GM23338 (cell line): ENCODE measurements around the gene TRIM28.

Experiments used
- CREB1 ChIP-seq: fragments of 250-450 bp; sonication (Bioruptor Pico); IDR thresholded peaks from 2 replicates; pipeline ENCODE4 v1.5.0; 2020; ENCODE audit warnings: low read depth, mild to moderate bottlenecking, moderate library complexity
- CTCF ChIP-seq, 2 experiments: fragments of 200-600 bp in 1 of 2; sonication (generic) in 1 of 2; conservative IDR thresholded peaks; 2 replicates each; pipeline versions ENCODE4 v1.5.1 to v1.6.1; 2016 to 2017; ENCODE audit warnings: antibody characterized with exemption in 2 of 2, low read depth in 2 of 2, mild to moderate bottlenecking in 2 of 2, moderate library complexity in 1 of 2
- EZH2 ChIP-seq: fragments of 200-600 bp; sonication (generic); IDR thresholded peaks from one replicate; pipeline ENCODE4 v1.8.0; 2017; ENCODE audit warnings: antibody characterized with exemption, mild to moderate bottlenecking, low read depth; ENCODE audit not compliant: unreplicated experiment
- EZH2phosphoT487 ChIP-seq: fragments of 200-600 bp; sonication (generic); IDR thresholded peaks from one replicate; pipeline ENCODE4 v1.8.1; 2018; ENCODE audit warnings: antibody characterized with exemption; ENCODE audit not compliant: unreplicated experiment
- JUNB ChIP-seq: IDR thresholded peaks from one replicate; pipeline ENCODE4 v1.6.1; 2016; ENCODE audit warnings: antibody characterized with exemption; ENCODE audit not compliant: unreplicated experiment
- NANOG ChIP-seq: IDR thresholded peaks from 2 replicates; pipeline ENCODE4 v1.6.1; 2016; ENCODE audit warnings: antibody characterized with exemption, borderline replicate concordance
- POLR2AphosphoS5 ChIP-seq: IDR thresholded peaks from 2 replicates; pipeline ENCODE4 v1.6.1; 2016; ENCODE audit warnings: antibody characterized with exemption, low read depth
- REST ChIP-seq: IDR thresholded peaks from one replicate; pipeline ENCODE4 v1.6.1; 2018; ENCODE audit warnings: antibody characterized with exemption; ENCODE audit not compliant: unreplicated experiment
- STAT1 ChIP-seq: IDR thresholded peaks from one replicate; pipeline ENCODE4 v1.6.1; 2016; ENCODE audit warnings: antibody characterized with exemption; ENCODE audit not compliant: unreplicated experiment
- ZNF114 ChIP-seq: fragments of 250-450 bp; sonication (Bioruptor Pico); IDR thresholded peaks from 2 replicates; pipeline ENCODE4 v1.5.0; 2020; ENCODE audit warnings: mild to moderate bottlenecking, moderate library complexity
- ZNF331 ChIP-seq: fragments of 250-450 bp; sonication (Bioruptor Pico); IDR thresholded peaks from 2 replicates; pipeline ENCODE4 v1.5.0; 2020; ENCODE audit warnings: low read depth, mild to moderate bottlenecking, moderate library complexity
- ZNF462 ChIP-seq: fragments of 250-450 bp; sonication (Bioruptor Pico); IDR thresholded peaks from 2 replicates; pipeline ENCODE4 v1.5.0; 2020; ENCODE audit warnings: mild to moderate bottlenecking, moderate library complexity
- TF ChIP-seq, protein P1 (sequence below): IDR thresholded peaks from 2 replicates; pipeline ENCODE4 v1.6.1; 2016; ENCODE audit warnings: antibody characterized with exemption

GRCh38 chr19:58549664-58550361 is 5.9 kb downstream of the TRIM28 start:
- TF ChIP-seq EZH2 (no peak), CTCF (conservative IDR thresholded peaks at IDR 0.05; ENCODE audit: low read depth in 2 of 2) (no peak), POLR2AphosphoS5 (no peak), STAT1 (no peak), CREB1 (CRISPR knock-in tag) (no peak), REST (no peak), EZH2phosphoT487 (no peak), NANOG (no peak), ZNF462 (CRISPR knock-in tag) (no peak), JUNB (no peak), ZNF331 (CRISPR knock-in tag) (no peak), ZNF114 (CRISPR knock-in tag) (no peak)
- TF ChIP-seq, protein P1, sequence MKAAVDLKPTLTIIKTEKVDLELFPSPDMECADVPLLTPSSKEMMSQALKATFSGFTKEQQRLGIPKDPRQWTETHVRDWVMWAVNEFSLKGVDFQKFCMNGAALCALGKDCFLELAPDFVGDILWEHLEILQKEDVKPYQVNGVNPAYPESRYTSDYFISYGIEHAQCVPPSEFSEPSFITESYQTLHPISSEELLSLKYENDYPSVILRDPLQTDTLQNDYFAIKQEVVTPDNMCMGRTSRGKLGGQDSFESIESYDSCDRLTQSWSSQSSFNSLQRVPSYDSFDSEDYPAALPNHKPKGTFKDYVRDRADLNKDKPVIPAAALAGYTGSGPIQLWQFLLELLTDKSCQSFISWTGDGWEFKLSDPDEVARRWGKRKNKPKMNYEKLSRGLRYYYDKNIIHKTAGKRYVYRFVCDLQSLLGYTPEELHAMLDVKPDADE, result no peak
